Muscle of leg (tissue), 11 donors: Measurements from ENCODE around the gene MYO9A. TPM values are rescaled to one million over a fixed set of nuclear protein-coding genes. Genes with fewer than 3 reads are reported as not detected.

Experiments
- DNase-seq: peaks from one replicate; pipeline ENCODE4 v3.0.0; 2013
- H3K27ac ChIP-seq: one replicate; pipeline ENCODE4 v1.5.1; 2013; ENCODE audit warnings: mild to moderate bottlenecking, low read length, control low read depth
- H3K27me3 ChIP-seq: one replicate; pipeline ENCODE4 v1.6.1; 2013; ENCODE audit warnings: low read length; ENCODE audit not compliant: control insufficient read depth, insufficient read depth
- H3K36me3 ChIP-seq: one replicate; pipeline ENCODE4 v1.6.1; 2013; ENCODE audit warnings: low read length; ENCODE audit not compliant: control insufficient read depth, insufficient read depth
- H3K4me1 ChIP-seq: one replicate; pipeline ENCODE4 v1.6.1; 2013; ENCODE audit warnings: low read length; ENCODE audit not compliant: control insufficient read depth, insufficient read depth
- H3K4me3 ChIP-seq: one replicate; pipeline ENCODE4 v1.5.1; 2013; ENCODE audit warnings: low read length, control low read depth
- H3K9me3 ChIP-seq: replicated peaks from 2 replicates; pipeline ENCODE4 v1.6.1; 2013; ENCODE audit warnings: low read depth, low read length; ENCODE audit not compliant: control insufficient read depth
- WGBS: methylation state at CpG from one replicate; pipeline ENCODE4 v1.1.5; 2013; ENCODE audit warnings: missing lambda C conversion rate; ENCODE audit not compliant: insufficient coverage; 5-methylcytosine and 5-hydroxymethylcytosine counted together
- polyA plus RNA-seq, 8 donors: library from polyadenylated mRNA; unstranded; fragments of 120-200 nt; gene quantifications; one replicate each; pipeline versions ENCODE4 v1.2.1 to v1.2.3, GENCODE V29; 2013; ENCODE audit warnings: inconsistent platforms in 1 of 8, low replicate concordance in 1 of 8; ENCODE audit not compliant: insufficient read length in 8 of 8, insufficient read depth in 1 of 8
- total RNA-seq: library from RNA; stranded (reverse); fragments of 120-200 nt; gene quantifications from one replicate; pipeline ENCODE4 v1.2.4, GENCODE V29; 2013

MYO9A gene
- total and polyA plus RNA-seq, 9 donors = 18.6 to 63.8 (median 28.1) TPM

DNA sequence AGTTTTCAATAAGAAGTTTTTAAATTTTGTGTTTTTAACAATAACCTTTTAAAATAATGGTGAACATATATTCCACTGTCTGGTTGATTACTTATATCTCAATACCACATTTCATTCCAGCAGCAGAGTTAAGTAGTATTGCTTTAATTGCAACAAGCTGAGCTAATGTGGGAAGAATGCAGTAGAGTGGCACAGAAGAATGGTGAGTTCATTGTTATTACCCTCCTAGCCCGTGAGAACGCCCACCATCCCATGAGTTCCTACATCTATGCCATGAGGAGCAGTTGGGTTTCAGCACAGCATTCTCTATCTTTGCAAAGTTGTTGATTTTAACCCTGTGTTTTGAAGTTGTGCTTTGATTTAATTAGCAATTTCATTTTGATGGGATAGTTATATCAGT, 325.4 kb downstream of the MYO9A start:
- Histone ChIP-seq H3K9me3 (no peaks in the 10 kb centered on the region), H3K36me3 (no peaks in the 10 kb centered on the region), H3K4me1 (no peaks in the 10 kb centered on the region), H3K27me3 (no peaks in the 10 kb centered on the region), H3K4me3 (no peak overlapping the region), H3K27ac (no peak overlapping the region)
- DNase-seq = no peak
- WGBS = no CpG with 5 or more reads among the region's 2 CpGs

DNA sequence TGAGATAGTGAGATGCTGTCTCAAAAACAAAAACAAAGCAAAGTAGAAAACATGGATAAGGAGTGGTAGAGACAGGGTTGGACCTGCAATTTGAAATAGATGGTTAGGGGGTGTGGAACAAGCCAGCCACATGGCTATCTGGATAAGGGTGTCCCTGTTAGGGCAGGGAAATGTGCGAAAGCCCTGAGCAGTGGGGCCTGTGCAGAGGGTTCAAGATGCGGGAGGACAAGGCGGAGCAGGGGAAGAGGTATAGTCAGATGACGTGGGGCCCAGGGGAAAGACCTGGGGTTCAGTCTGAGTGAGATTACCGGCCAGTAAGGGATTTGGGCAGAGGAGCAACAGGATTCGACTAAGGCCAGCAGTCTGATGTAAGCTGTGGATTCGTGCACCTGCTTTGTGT, 326.0 kb downstream of the MYO9A start:
- WGBS = 85% methylated on average over 7 of the region's 7 CpGs
- no peaks in the 10 kb centered on the region for H3K36me3 ChIP-seq
- H3K9me3 ChIP-seq = no peaks in the 10 kb centered on the region
- no peaks in the 10 kb centered on the region for H3K4me1 ChIP-seq
- H3K4me3 ChIP-seq = no peak overlapping the region
- H3K27me3 ChIP-seq = no peaks in the 10 kb centered on the region
- no peak for DNase-seq
- no peak overlapping the region for H3K27ac ChIP-seq

DNA sequence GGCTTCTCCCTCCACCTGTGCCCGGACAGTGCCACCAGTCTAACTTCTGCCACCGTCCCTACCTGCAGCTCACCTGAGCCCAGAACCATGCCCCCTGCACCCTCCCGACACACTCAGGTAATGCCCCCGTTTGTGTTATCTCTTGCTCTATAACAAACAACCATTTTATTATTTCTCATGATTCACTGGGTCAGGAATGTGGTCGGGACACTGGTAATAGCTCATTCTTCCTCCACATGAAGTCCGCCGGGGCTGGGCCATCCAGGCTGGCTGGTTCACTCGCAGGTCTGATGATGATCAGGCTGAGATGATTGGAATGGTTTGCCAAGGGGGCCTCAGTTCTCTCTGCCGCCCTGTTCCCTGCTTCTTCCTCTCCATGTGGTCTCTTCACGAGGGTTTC, 327.9 kb downstream of the MYO9A start:
- H3K27ac ChIP-seq = no peak overlapping the region
- H3K9me3 ChIP-seq = no peaks in the 10 kb centered on the region
- WGBS = 85% methylated on average over 8 of the region's 10 CpGs
- H3K4me3 ChIP-seq = no peak overlapping the region
- H3K27me3 ChIP-seq = no peaks in the 10 kb centered on the region
- no peaks in the 10 kb centered on the region for H3K36me3 ChIP-seq
- no peaks in the 10 kb centered on the region for H3K4me1 ChIP-seq
- no peak for DNase-seq

DNA sequence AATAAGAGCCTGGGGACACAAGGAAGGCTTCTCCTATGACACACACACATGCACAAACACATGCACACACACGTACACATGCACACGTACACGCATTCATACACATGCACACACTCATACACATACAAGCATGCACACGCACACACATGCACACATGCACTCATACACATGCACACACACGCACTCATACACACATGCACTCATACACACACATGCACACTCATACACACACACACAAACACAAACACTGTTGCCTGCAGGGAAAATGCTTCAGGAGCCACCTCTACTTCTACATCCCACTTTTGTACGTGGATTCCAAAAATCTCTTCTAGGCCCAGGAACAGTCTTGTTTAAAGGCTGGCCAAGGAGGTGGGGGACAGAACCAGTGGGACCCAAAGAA, 328.3 kb downstream of the MYO9A start:
- 93% methylated on average over 6 of the region's 6 CpGs for WGBS
- H3K36me3 ChIP-seq = no peaks in the 10 kb centered on the region
- no peak for DNase-seq

DNA sequence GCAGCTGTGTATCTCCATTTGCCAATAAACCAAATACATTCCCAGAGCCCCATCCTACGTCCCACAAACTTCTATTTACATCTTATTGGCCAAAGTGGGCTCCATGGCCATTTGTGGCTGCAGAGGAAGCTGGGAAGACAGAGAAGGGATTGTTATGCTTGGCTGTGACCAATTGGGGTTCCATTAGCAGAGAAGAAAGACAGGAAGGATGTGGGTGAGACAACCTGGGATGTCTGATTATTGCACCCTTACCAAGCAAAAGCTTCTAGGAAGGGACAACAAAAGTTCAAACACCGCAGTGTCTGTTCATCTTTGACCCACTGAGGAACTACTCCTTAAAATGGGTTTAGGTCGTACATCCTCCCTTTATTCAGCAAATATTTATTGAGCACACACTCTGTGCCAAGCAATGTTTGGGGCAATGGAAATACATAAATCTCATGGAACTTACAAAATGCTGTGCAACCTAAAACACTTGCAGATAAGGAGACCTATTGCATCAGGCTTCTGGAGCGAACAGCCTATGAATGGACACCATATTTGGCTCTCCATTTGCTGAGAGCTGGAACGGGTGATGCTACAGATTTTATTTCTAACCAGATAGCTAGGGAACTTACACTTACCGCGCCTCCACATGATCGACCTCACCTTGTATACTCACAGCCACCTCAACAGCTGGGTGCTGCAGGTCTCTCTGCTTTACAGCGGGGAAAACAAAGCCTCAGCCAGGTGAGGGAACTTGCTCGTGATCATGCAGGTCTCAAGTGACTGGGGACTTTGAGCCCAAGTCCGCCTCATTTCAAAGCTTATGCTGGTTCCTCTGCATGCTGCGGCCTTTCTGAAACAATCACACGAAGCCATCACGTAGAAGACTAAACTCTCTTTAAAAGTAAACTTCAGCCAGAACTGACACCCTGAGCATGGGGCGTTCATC, 329.0 kb downstream of the MYO9A start:
- H3K36me3 ChIP-seq = no peaks in the 10 kb centered on the region
- H3K27ac ChIP-seq = no peak overlapping the region
- WGBS = 87% methylated on average over 11 of the region's 15 CpGs
- H3K27me3 ChIP-seq = no peaks in the 10 kb centered on the region
- H3K9me3 ChIP-seq = no peaks in the 10 kb centered on the region
- no peaks in the 10 kb centered on the region for H3K4me1 ChIP-seq
- no peak for DNase-seq
- no peak overlapping the region for H3K4me3 ChIP-seq

More for the DNA sequence above, 328.3 kb downstream of the MYO9A start:
- no peak overlapping the region for H3K27ac ChIP-seq
- no peaks in the 10 kb centered on the region for H3K27me3 ChIP-seq
- H3K4me3 ChIP-seq = no peak overlapping the region
- no peaks in the 10 kb centered on the region for H3K4me1 ChIP-seq
- no peaks in the 10 kb centered on the region for H3K9me3 ChIP-seq

DNA sequence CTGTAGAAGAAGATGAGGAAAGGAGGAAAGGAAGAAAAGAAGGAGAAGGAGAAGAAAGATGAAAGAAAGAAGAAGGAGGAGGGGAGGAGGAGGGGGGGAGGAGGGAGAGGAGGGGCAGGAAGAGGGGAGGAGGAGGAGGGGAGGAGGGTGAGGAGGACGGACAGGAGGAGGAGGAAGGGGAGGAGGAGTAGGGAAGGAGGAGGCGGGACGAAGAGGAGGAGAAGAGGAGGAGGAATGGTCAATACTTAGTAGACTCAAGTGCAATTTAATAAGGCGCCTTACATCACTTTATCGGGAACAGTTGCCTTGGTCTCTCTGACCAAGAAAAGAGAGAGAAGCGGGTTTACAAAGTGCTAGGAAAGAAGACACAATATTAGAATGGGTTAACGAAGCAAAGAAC, 331.3 kb downstream of the MYO9A start:
- Histone ChIP-seq H3K27ac (no peak overlapping the region), H3K4me1 (peaks cover 3% of the 10 kb centered on the region), H3K9me3 (no peaks in the 10 kb centered on the region), H3K36me3 (no peaks in the 10 kb centered on the region), H3K4me3 (no peak overlapping the region), H3K27me3 (no peaks in the 10 kb centered on the region)
- no peak for DNase-seq
- WGBS = 85% methylated on average over 5 of the region's 7 CpGs

DNA sequence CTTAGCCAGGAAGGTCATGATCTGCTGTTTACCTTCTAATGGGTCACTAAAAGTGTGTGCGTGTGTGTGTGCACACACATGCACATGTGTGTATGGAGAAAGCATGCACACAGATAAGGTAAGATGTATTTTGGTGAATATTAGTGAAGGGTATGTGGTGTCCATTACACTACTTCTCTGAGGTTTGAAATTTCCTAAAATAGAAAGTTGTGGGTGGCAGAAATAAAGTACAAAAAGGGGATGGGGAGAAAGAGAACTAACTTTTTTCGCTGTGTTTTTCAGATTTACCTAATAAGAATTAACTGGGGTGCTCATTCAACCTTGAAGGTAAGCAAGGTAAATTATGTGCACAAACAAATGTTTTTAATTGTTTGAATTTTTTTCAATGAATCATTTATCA, 332.0 kb downstream of the MYO9A start:
- Histone ChIP-seq H3K9me3 (no peaks in the 10 kb centered on the region), H3K27ac (no peak overlapping the region), H3K36me3 (no peaks in the 10 kb centered on the region), H3K4me1 (peaks cover 3% of the 10 kb centered on the region), H3K27me3 (no peaks in the 10 kb centered on the region), H3K4me3 (no peak overlapping the region)
- 86% methylated on average over 1 of the region's 2 CpGs for WGBS
- DNase-seq = no peak

DNA sequence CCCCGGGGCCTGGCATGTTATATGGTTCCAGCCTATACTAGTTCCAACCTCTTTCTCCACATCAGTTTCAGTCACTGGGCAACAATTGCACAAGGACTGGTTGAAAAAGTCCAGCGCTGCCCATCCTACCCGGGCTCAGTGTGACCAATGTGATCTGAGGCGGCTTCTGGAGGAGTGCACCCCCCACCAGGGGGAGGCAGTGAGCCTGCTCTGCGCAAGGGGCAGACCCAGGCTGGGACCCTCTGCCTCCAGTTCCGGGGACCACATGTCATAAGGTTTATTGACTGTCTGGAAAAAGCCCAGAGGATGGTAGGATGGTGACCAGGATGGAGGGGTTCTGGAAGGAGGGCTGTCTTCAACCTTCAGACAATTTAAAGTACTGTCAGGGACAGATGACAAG, 333.2 kb downstream of the MYO9A start:
- no peaks in the 10 kb centered on the region for H3K36me3 ChIP-seq
- H3K27ac ChIP-seq = no peak overlapping the region
- WGBS = 72% methylated on average over 6 of the region's 6 CpGs
- peaks cover 5% of the 10 kb centered on the region for H3K4me1 ChIP-seq
- no peaks in the 10 kb centered on the region for H3K9me3 ChIP-seq
- H3K4me3 ChIP-seq = no peak overlapping the region
- no peaks in the 10 kb centered on the region for H3K27me3 ChIP-seq
- DNase-seq = no peak

DNA sequence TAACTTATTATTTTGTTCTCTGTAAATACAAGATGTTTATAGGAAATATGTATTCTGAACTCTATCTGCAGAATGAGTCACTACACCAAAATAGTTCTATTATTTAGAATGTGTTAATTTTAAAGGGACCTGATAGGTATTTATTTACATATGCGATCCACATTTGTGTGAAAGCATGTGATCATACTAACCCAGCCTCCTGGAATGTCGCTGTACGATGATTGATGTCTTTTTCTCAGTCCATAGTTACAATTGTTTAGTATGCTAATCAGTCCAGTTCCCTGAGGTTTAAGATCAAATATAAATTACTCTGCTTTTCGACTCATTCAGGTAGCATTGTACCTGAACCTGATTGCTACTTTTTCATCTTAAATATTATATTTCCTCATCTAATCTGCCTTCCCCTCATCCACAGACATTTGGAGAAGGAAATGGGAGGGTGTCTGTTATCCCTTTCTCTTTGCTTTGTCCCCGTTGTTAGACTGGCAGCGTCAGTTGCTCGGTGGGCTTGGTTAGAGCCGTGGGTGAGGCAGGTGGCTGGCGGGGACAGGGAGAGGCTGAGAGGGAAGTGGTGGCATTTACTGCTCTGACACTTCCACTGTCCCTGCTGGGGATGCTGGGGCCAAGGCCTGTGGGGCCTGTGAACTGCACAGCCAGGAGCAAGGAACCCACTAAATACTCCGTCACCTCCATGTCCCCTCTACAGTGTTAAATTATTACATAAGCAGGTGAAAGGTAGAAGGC, 335.4 kb downstream of the MYO9A start:
- H3K27ac ChIP-seq = no peak overlapping the region
- H3K27me3 ChIP-seq = no peaks in the 10 kb centered on the region
- H3K9me3 ChIP-seq = no peaks in the 10 kb centered on the region
- no peak overlapping the region for H3K4me3 ChIP-seq
- DNase-seq = no peak
- H3K36me3 ChIP-seq = peaks cover 3% of the 10 kb centered on the region
- WGBS = 86% methylated on average over 1 of the region's 10 CpGs
- peaks cover 5% of the 10 kb centered on the region for H3K4me1 ChIP-seq

DNA sequence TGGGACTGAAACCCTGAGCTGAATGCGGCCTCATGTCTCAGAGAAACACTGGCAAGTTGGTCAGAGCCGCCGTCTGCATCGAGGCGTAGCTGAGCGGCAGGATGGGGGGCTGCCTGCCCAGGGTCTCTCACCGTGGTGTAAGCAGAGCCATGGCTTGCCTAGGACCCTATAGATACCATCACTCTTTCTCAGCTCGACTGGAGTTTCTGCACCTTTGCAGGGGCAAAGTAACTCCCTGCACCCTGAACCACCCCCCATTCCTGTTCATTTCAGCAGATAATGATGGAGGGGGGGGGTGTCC, 336.0 kb downstream of the MYO9A start:
- Histone ChIP-seq H3K36me3 (peaks cover 5% of the 10 kb centered on the region), H3K27ac (no peak overlapping the region), H3K4me1 (peaks cover 5% of the 10 kb centered on the region), H3K9me3 (no peaks in the 10 kb centered on the region), H3K27me3 (no peaks in the 10 kb centered on the region), H3K4me3 (no peak overlapping the region)
- WGBS = 95% methylated on average over 7 of the region's 8 CpGs
- no peak for DNase-seq
